Keratinocyte (primary cell): Measurements from ENCODE around the gene DSC3. TPM values are rescaled to one million over a fixed set of nuclear protein-coding genes. Genes with fewer than 3 reads are reported as not detected.

Experiments
- DNase-seq: peaks from one replicate; pipeline ENCODE4 v3.0.0-alpha.2; 2011; ENCODE audit warnings: low read depth, missing footprints, low spot score
- FAIRE-seq: peaks from 2 replicates; lab custom pipeline; 2011; peaks lifted over from hg19 to GRCh38; lab: Jason Lieb, UNC
- H2AFZ ChIP-seq: 2 replicates; pipeline ENCODE4 v1.6.0; 2012; ENCODE audit warnings: low read length, control low read depth, inconsistent platforms; ENCODE audit not compliant: control insufficient read depth
- H3K27ac ChIP-seq: 2 replicates; pipeline ENCODE4 v1.5.1; 2011; ENCODE audit warnings: low read length; ENCODE audit not compliant: control insufficient read depth, insufficient read depth
- H3K27me3 ChIP-seq: 3 replicates; pipeline ENCODE4 v1.6.0; 2011; ENCODE audit warnings: low read length; ENCODE audit not compliant: control insufficient read depth, insufficient read depth; ENCODE audit errors: extremely low read depth
- H3K36me3 ChIP-seq, 2 experiments: 2 replicates in 1 of 2; 3 replicates in 1 of 2; pipeline ENCODE4 v1.5.1; 2011; ENCODE audit warnings: low read length in 2 of 2, mild to moderate bottlenecking in 1 of 2; ENCODE audit not compliant: control insufficient read depth in 2 of 2, insufficient read depth in 2 of 2; ENCODE audit errors: extremely low read depth in 1 of 2
- H3K4me1 ChIP-seq: 3 replicates; pipeline ENCODE4 v1.5.1; 2011; ENCODE audit warnings: low read length; ENCODE audit not compliant: control insufficient read depth, insufficient read depth; ENCODE audit errors: extremely low read depth
- H3K4me2 ChIP-seq: 3 replicates; pipeline ENCODE4 v1.6.0; 2011; ENCODE audit warnings: low read depth, low read length; ENCODE audit not compliant: control insufficient read depth, insufficient read depth; ENCODE audit errors: extremely low read depth
- H3K4me3 ChIP-seq, 3 experiments: fragments of 200-600 bp in 1 of 3; sonication (generic) in 1 of 3; 2 replicates in 2 of 3; 3 replicates in 1 of 3; pipeline ENCODE4 v1.5.1; 2011 to 2016; ENCODE audit warnings: low read length in 3 of 3, mild to moderate bottlenecking in 3 of 3, control low read depth in 2 of 3, inconsistent platforms in 1 of 3, low read depth in 1 of 3, mixed read lengths in 1 of 3, mixed run types in 1 of 3, moderate library complexity in 1 of 3; ENCODE audit not compliant: control insufficient read depth in 2 of 3, insufficient read depth in 2 of 3; ENCODE audit errors: extremely low read depth in 1 of 3
- H3K79me2 ChIP-seq: 2 replicates; pipeline ENCODE4 v1.6.0; 2012; ENCODE audit warnings: low read length; ENCODE audit not compliant: control insufficient read depth, insufficient read depth
- H3K9ac ChIP-seq: 3 replicates; pipeline ENCODE4 v1.6.0; 2011; ENCODE audit warnings: low read length; ENCODE audit not compliant: control insufficient read depth, insufficient read depth; ENCODE audit errors: extremely low read depth
- H3K9me1 ChIP-seq: 3 replicates; pipeline ENCODE4 v1.6.0; 2011; ENCODE audit warnings: low read length; ENCODE audit not compliant: control insufficient read depth, insufficient read depth; ENCODE audit errors: extremely low read depth
- H3K9me3 ChIP-seq: 2 replicates; pipeline ENCODE4 v1.5.1; 2012; ENCODE audit warnings: low read depth, low read length; ENCODE audit not compliant: control insufficient read depth
- H4K20me1 ChIP-seq: 3 replicates; pipeline ENCODE4 v1.6.0; 2011; ENCODE audit warnings: low read length; ENCODE audit not compliant: control insufficient read depth, insufficient read depth; ENCODE audit errors: extremely low read depth
- EZH2 ChIP-seq: IDR thresholded peaks from one replicate; pipeline ENCODE4 v1.6.1; 2012; ENCODE audit warnings: inconsistent platforms, mild to moderate bottlenecking, low read length, moderate library complexity
- dilution Hi-C: fragments of 300-500 bp; cut with MboI; formaldehyde crosslinking; loops from one replicate; pipeline ENCODE4 v1.7.0; 2020; ENCODE audit warnings: low sequenced_read_pairs; ENCODE audit not compliant: extremely low pct_ligation_motif_present
- polyA plus RNA-seq, 5 experiments: library from polyadenylated mRNA; depleted of rRNA in 3 of 5; stranded (reverse) in 3 of 5; stranded (forward) in 1 of 5; unstranded in 1 of 5; fragments of >200 nt; gene quantifications; 1 replicate in 1 of 5; 2 replicates in 3 of 5; 3 replicates in 1 of 5; pipeline versions ENCODE4 v1.2.1 to v1.2.3, GENCODE V29; 2011 to 2012; ENCODE audit warnings: missing spikeins in 2 of 5, low read depth in 1 of 5, low replicate concordance in 1 of 5
- TF ChIP-seq, protein P1 (sequence below), 3 experiments: IDR thresholded peaks in 1 of 3; conservative IDR thresholded peaks in 1 of 3; optimal IDR thresholded peaks in 1 of 3; 2 replicates in 2 of 3; 3 replicates in 1 of 3; pipeline versions ENCODE3 to v1.5.1; 2011; ENCODE audit warnings: low read length in 3 of 3, mild to moderate bottlenecking in 3 of 3, moderate library complexity in 2 of 3, control low read depth in 1 of 3, inconsistent platforms in 1 of 3; ENCODE audit not compliant: insufficient read depth in 2 of 3; ENCODE audit errors: extremely low read depth in 1 of 3

DSC3 gene
- polyA plus RNA-seq, 1 donor (not counting 4 experiments of a cell fraction or from before 2014, with no cell fraction given) = 116 TPM

DNA sequence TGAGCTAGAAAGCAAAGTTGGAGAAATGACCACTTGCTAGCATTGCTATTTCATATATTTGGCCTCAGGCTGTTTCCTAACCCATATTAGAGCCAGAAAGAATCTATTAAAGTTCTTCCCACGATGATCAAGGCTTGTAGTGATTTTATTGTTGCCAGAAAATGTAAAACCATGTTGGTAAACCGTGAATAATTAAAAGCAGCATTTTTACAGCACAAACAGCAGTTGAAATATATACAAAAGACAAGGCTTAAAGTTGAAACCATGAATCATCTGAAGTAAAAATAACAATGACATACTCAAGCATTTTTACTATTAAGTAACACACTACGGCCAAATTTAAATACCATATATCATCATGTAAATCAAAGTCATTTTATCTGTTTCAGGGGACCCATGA, 27.7 kb upstream of the DSC3 start:
- no peak overlapping the region for H3K4me3 ChIP-seq
- peaks cover 6 to 21% of the 10 kb centered on the region in 2 experiments for H3K36me3 ChIP-seq
- FAIRE-seq (peak; percentile 13), DNase-seq (no peak)
- peaks cover 5% of the 10 kb centered on the region for H3K4me1 ChIP-seq
- H3K4me2 ChIP-seq = no peak overlapping the region
- no peaks in the 10 kb centered on the region for H3K9me1 ChIP-seq
- no peaks in the 10 kb centered on the region for H3K79me2 ChIP-seq
- no peak overlapping the region for H3K27ac ChIP-seq
- H2AFZ ChIP-seq = no peak overlapping the region
- dilution Hi-C loops = no loop called here
- no peak overlapping the region for H3K9ac ChIP-seq
- TF ChIP-seq EZH2 = no peak
- TF ChIP-seq, protein P1, sequence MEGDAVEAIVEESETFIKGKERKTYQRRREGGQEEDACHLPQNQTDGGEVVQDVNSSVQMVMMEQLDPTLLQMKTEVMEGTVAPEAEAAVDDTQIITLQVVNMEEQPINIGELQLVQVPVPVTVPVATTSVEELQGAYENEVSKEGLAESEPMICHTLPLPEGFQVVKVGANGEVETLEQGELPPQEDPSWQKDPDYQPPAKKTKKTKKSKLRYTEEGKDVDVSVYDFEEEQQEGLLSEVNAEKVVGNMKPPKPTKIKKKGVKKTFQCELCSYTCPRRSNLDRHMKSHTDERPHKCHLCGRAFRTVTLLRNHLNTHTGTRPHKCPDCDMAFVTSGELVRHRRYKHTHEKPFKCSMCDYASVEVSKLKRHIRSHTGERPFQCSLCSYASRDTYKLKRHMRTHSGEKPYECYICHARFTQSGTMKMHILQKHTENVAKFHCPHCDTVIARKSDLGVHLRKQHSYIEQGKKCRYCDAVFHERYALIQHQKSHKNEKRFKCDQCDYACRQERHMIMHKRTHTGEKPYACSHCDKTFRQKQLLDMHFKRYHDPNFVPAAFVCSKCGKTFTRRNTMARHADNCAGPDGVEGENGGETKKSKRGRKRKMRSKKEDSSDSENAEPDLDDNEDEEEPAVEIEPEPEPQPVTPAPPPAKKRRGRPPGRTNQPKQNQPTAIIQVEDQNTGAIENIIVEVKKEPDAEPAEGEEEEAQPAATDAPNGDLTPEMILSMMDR (optimal IDR thresholded peaks at IDR 0.05 in 1 of 3, IDR thresholded peaks at IDR 0.05 in 1 of 3, conservative IDR thresholded peaks at IDR 0.05 in 1 of 3; ENCODE audit: extremely low read depth in 1 of 3, insufficient read depth in 2 of 3, low read length in 3 of 3) = no peak
- H3K27me3 ChIP-seq = no peaks in the 10 kb centered on the region
- H3K9me3 ChIP-seq = no peaks in the 10 kb centered on the region
- H4K20me1 ChIP-seq = no peaks in the 10 kb centered on the region

DNA sequence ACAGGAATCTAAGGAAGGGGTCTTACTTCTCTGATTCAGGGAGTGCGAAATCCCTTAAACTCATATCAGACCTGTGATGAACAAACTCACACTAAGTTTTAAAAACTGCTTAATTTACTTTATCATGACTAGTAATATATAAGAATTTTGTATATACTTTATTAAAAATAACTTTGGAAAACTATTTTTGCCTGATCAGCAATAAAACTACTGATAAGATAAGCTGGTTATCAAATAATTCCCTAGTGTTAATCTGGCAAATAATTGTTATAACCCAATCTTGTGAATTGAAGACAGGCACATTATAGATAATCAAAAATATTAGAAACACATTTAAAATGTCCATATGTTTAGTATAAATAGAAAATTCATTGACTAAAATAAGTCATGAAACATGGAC, 23.7 kb upstream of the DSC3 start:
- Histone ChIP-seq H3K9me3 (no peaks in the 10 kb centered on the region), H3K79me2 (no peaks in the 10 kb centered on the region), H3K27ac (no peak overlapping the region), H3K36me3 (peaks cover 0 to 11% of the 10 kb centered on the region in 2 experiments), H3K4me3 (no peak overlapping the region), H3K4me2 (no peak overlapping the region), H3K27me3 (no peaks in the 10 kb centered on the region), H3K9ac (no peak overlapping the region), H4K20me1 (no peaks in the 10 kb centered on the region), H3K9me1 (no peaks in the 10 kb centered on the region), H3K4me1 (peaks cover 23% of the 10 kb centered on the region), H2AFZ (no peak overlapping the region)
- DNase-seq (no peak), FAIRE-seq (no peak)
- dilution Hi-C loops = no loop called here
- TF ChIP-seq EZH2 = no peak
- TF ChIP-seq, protein P1 (optimal IDR thresholded peaks at IDR 0.05 in 1 of 3, IDR thresholded peaks at IDR 0.05 in 1 of 3, conservative IDR thresholded peaks at IDR 0.05 in 1 of 3; ENCODE audit: extremely low read depth in 1 of 3, insufficient read depth in 2 of 3, low read length in 3 of 3) = no peak
